Panc1 (cell line): Measurements from ENCODE around the gene CGNL1. TPM values are rescaled to one million over a fixed set of nuclear protein-coding genes. Genes with fewer than 3 reads are reported as not detected.

ENCODE experiments used
- ATAC-seq: fragments of 200-7000 bp; cut with Tn5 transposase; 2 replicates; pipeline ENCODE4 v1.9.1; 2020; ENCODE audit warnings: mild to moderate bottlenecking, moderate library complexity
- BruUV-seq: library from RNA; stranded (reverse); fragments of 400-500 nt; replicated peaks from 2 replicates; lab custom pipeline; 2021; lab: Mats Ljungman, UMichigan
- CTCF ChIA-PET: fragments of 300-600 bp; sonication (Branson Sonifier 250); formaldehyde crosslinking; loops from one replicate; lab custom pipeline; 2022; ENCODE audit warnings: antibody characterized with exemption; lab: Charles Lee
- POLR2A ChIA-PET: fragments of 300-600 bp; sonication (Branson Sonifier 250); formaldehyde crosslinking; loops from one replicate; lab custom pipeline; 2022; ENCODE audit warnings: antibody characterized with exemption; lab: Charles Lee
- DNase-seq: peaks from one replicate; pipeline ENCODE4 v3.0.0-alpha.2; 2010; ENCODE audit warnings: low read depth, low spot score
- H3K27ac ChIP-seq: 2 replicates; pipeline ENCODE4 v1.5.1; 2011; ENCODE audit warnings: mild to moderate bottlenecking, low read length, inconsistent platforms
- H3K27me3 ChIP-seq: fragments of 200-500 bp; sonication (Bioruptor generic); 2 replicates; pipeline ENCODE4 v1.6.0; 2014; ENCODE audit warnings: low read length, inconsistent platforms; ENCODE audit not compliant: control insufficient read depth, insufficient read depth
- H3K36me3 ChIP-seq: fragments of 200-500 bp; sonication (Bioruptor generic); 2 replicates; pipeline ENCODE4 v1.5.1; 2014; ENCODE audit warnings: inconsistent platforms, mild to moderate bottlenecking, low read length, moderate library complexity; ENCODE audit not compliant: control insufficient read depth, insufficient read depth
- H3K4me1 ChIP-seq: 2 replicates; pipeline ENCODE4 v1.5.1; 2011; ENCODE audit warnings: inconsistent platforms, mild to moderate bottlenecking, low read length, moderate library complexity; ENCODE audit not compliant: control insufficient read depth, insufficient read depth
- H3K4me3 ChIP-seq, 2 experiments: 2 replicates each; pipeline ENCODE4 v1.5.1; 2011 to 2012; ENCODE audit warnings: low read depth in 2 of 2, low read length in 2 of 2, mild to moderate bottlenecking in 2 of 2, inconsistent platforms in 1 of 2, moderate library complexity in 1 of 2
- H3K9me3 ChIP-seq: fragments of 200-500 bp; sonication (Bioruptor generic); 2 replicates; pipeline ENCODE4 v1.5.1; 2014; ENCODE audit warnings: low read depth, mild to moderate bottlenecking, inconsistent platforms, low read length, moderate library complexity; ENCODE audit not compliant: control insufficient read depth, insufficient read depth
- POLR2AphosphoS5 ChIP-seq: IDR thresholded peaks from 2 replicates; pipeline ENCODE4 v1.6.1; 2012; ENCODE audit warnings: mild to moderate bottlenecking, low read depth, low read length, moderate library complexity
- REST ChIP-seq, 2 experiments: IDR thresholded peaks; 2 replicates each; pipeline ENCODE4 v1.6.1; 2011 to 2012; ENCODE audit warnings: low read depth in 2 of 2, control low read depth in 1 of 2, low read length in 1 of 2, mild to moderate bottlenecking in 1 of 2, moderate library complexity in 1 of 2; ENCODE audit not compliant: insufficient read depth in 1 of 2
- SIN3A ChIP-seq: IDR thresholded peaks from 2 replicates; pipeline ENCODE4 v1.6.1; 2012; ENCODE audit warnings: low read depth, mild to moderate bottlenecking, low read length, moderate library complexity, borderline replicate concordance; ENCODE audit not compliant: insufficient read depth
- TCF7L2 ChIP-seq: IDR thresholded peaks from 2 replicates; pipeline ENCODE4 v1.6.1; 2011; ENCODE audit warnings: mild to moderate bottlenecking, low read depth, low read length, inconsistent platforms
- in situ Hi-C: cut with HindIII; loops from 2 replicates; pipeline ENCODE4 v1.10.0; 2016; ENCODE audit warnings: low sequenced_read_pairs, low pct_unique_long_range_greater_than_20kb
- intact Hi-C: fragments of 100-400 bp; cut with micrococcal nuclease; formaldehyde crosslinking; loops from one replicate; pipeline ENCODE4 v1.10.0; 2022; ENCODE audit not compliant: unreplicated experiment
- total RNA-seq: library from RNA; stranded (reverse); gene quantifications from one replicate; pipeline ENCODE4 v1.2.1, GENCODE V29; 2021; ENCODE audit not compliant: unreplicated experiment
- TF ChIP-seq, protein P1 (sequence below): fragments of 450-650 bp; IDR thresholded peaks from 2 replicates; pipeline ENCODE4 v1.5.1; 2017; ENCODE audit warnings: mild to moderate bottlenecking

Gene CGNL1
- total RNA-seq, 1 experiment from 2014 or later = 3.5 TPM

DNA sequence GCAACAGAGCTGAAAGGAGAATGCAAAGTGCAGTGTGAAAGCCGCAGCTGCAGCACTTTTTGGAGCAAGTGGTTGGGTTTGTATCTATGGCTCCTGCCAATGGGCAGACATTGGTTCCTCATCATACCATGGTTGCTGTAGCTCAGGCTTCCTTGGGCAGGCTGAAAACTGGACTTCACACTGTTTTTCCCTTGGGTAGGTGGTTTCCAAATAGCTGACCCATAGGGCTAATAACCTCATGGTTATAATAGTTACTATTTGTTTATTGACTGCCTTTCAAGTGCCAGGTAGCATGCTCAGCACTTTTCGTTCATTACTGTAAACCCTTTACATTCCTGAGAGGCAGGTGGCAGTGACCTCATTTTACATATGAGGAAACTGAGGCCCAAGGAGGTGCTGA is 4.5 kb downstream of the CGNL1 start:
- Histone ChIP-seq H3K27me3 (peaks cover 16% of the 10 kb centered on the region), H3K9me3 (no peaks in the 10 kb centered on the region), H3K36me3 (no peaks in the 10 kb centered on the region), H3K27ac (no peak overlapping the region), H3K4me3 (no peak overlapping the region), H3K4me1 (peaks cover 6% of the 10 kb centered on the region; the same call in 1 of the 2 replicates)
- DNase-seq (no peak), ATAC-seq (no peak)
- TF ChIP-seq POLR2AphosphoS5 (no peak), SIN3A (no peak), TCF7L2 (no peak), REST (IDR thresholded peaks at IDR 0.05; ENCODE audit: insufficient read depth in 1 of 2, low read depth in 2 of 2, low read length in 1 of 2) (no peak)
- TF ChIP-seq, protein P1, sequence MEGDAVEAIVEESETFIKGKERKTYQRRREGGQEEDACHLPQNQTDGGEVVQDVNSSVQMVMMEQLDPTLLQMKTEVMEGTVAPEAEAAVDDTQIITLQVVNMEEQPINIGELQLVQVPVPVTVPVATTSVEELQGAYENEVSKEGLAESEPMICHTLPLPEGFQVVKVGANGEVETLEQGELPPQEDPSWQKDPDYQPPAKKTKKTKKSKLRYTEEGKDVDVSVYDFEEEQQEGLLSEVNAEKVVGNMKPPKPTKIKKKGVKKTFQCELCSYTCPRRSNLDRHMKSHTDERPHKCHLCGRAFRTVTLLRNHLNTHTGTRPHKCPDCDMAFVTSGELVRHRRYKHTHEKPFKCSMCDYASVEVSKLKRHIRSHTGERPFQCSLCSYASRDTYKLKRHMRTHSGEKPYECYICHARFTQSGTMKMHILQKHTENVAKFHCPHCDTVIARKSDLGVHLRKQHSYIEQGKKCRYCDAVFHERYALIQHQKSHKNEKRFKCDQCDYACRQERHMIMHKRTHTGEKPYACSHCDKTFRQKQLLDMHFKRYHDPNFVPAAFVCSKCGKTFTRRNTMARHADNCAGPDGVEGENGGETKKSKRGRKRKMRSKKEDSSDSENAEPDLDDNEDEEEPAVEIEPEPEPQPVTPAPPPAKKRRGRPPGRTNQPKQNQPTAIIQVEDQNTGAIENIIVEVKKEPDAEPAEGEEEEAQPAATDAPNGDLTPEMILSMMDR = no peak
- ChIA-PET CTCF (no interaction called here), POLR2A (no interaction called here)
- no TSS peak for BruUV-seq
- in situ Hi-C loops (no loop called here), intact Hi-C loops (no loop called here)

DNA sequence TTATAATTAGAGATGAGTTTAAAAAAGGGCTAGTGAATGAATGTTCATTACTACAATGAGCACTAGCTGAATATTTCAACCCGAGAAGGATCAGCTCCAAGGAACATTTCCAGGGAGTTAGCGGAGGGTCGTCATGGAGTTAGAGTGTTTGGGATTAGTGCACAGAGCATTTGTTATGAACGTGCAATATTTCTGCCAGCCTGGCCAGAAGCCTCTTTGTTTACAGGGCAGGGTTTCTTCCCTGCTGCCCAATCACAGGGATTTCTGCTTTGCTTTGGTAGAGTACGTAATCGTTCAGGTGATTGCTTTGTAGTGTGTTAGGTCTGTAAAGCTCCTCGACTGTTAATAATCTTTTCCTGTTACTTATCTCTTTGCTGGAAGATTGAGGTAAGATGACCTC is 5.9 kb downstream of the CGNL1 start:
- H3K36me3 ChIP-seq = no peaks in the 10 kb centered on the region
- POLR2A ChIA-PET = interaction anchor here (0.7 kb wide), 1 partner anchor 315 kb away, joined by 6 read pairs; no protein-coding TSS in a partner anchor
- no peak overlapping the region for H3K27ac ChIP-seq
- no peak for ATAC-seq
- intact Hi-C loops (no loop called here), in situ Hi-C loops (no loop called here)
- no TSS peak for BruUV-seq
- no peaks in the 10 kb centered on the region for H3K9me3 ChIP-seq
- TF ChIP-seq, protein P1 = no peak
- no peak for TF ChIP-seq TCF7L2
- TF ChIP-seq SIN3A = no peak
- no peak for TF ChIP-seq POLR2AphosphoS5
- TF ChIP-seq REST (IDR thresholded peaks at IDR 0.05; ENCODE audit: insufficient read depth in 1 of 2, low read depth in 2 of 2, low read length in 1 of 2) = no peak
- no peak overlapping the region for H3K4me3 ChIP-seq
- CTCF ChIA-PET = interaction anchor here (1.2 kb wide), 1 partner anchor 145 kb away, joined by 3 read pairs; no protein-coding TSS in a partner anchor
- peaks cover 12% of the 10 kb centered on the region for H3K27me3 ChIP-seq
- peaks cover 2% of the 10 kb centered on the region; the same call in 1 of the 2 replicates for H3K4me1 ChIP-seq
- DNase-seq = no peak
